Progenitor cell of endocrine pancreas (in vitro differentiated cells): Measurements from ENCODE around the gene THBS1. TPM values are rescaled to one million over a fixed set of nuclear protein-coding genes. Genes with fewer than 3 reads are reported as not detected.

Source experiments
- DNase-seq: peaks from one replicate; pipeline ENCODE4 v3.0.0; 2021; ENCODE audit warnings: low spot score; ENCODE audit not compliant: unreplicated experiment
- H3K27ac Mint-ChIP-seq: 2 replicates; pipeline ENCODE4 v1.8.0; 2021; ENCODE audit warnings: mild to moderate bottlenecking, moderate library complexity, mixed read lengths
- H3K27me3 Mint-ChIP-seq: 2 replicates; pipeline ENCODE4 v1.8.0; 2021; ENCODE audit warnings: mixed read lengths
- H3K36me3 Mint-ChIP-seq: 2 replicates; pipeline ENCODE4 v1.8.0; 2022; ENCODE audit warnings: mixed read lengths; ENCODE audit not compliant: insufficient read depth
- H3K4me1 Mint-ChIP-seq: 2 replicates; pipeline ENCODE4 v1.8.0; 2021; ENCODE audit warnings: low read depth, mixed read lengths
- H3K4me3 Mint-ChIP-seq: 2 replicates; pipeline ENCODE4 v1.8.0; 2021; ENCODE audit warnings: low read depth, mild to moderate bottlenecking, moderate library complexity, mixed read lengths
- H3K9me3 Mint-ChIP-seq: 2 replicates; pipeline ENCODE4 v1.8.0; 2021; ENCODE audit warnings: low read depth, mixed read lengths
- CTCF ChIP-seq: fragments of 200-600 bp; sonication (generic); IDR thresholded peaks from one replicate; pipeline ENCODE4 v1.5.0; 2021; ENCODE audit warnings: antibody characterized with exemption, mild to moderate bottlenecking; ENCODE audit not compliant: unreplicated experiment
- total RNA-seq: library from RNA; stranded (reverse); gene quantifications from 2 replicates; pipeline ENCODE4 v1.2.1, GENCODE V29; 2021

THBS1 gene
- total RNA-seq, 1 donor from 2014 or later, result 22.9 TPM

- no peaks in the 10 kb centered on the region for H3K27me3 Mint-ChIP-seq
- peaks cover 1% of the 10 kb centered on the region for H3K4me1 Mint-ChIP-seq
- DNase-seq, result no peak
- TF ChIP-seq CTCF, result no peak
- H3K4me3 Mint-ChIP-seq, result no peak overlapping the region
- H3K36me3 Mint-ChIP-seq, result no peaks in the 10 kb centered on the region
- H3K9me3 Mint-ChIP-seq, result no peaks in the 10 kb centered on the region
- peak overlapping the region; percentile 4 for H3K27ac Mint-ChIP-seq
Observed at GRCh38 chr15:39598958-39599845, 18.3 kb downstream of the THBS1 start.

GRCh38 chr15:39599871-39600270 is 19.0 kb downstream of the THBS1 start:
- H3K9me3 Mint-ChIP-seq, result no peaks in the 10 kb centered on the region
- no peak for TF ChIP-seq CTCF
- no peaks in the 10 kb centered on the region for H3K27me3 Mint-ChIP-seq
- H3K4me3 Mint-ChIP-seq, result no peak overlapping the region
- H3K4me1 Mint-ChIP-seq, result peaks cover 1% of the 10 kb centered on the region
- no peaks in the 10 kb centered on the region for H3K36me3 Mint-ChIP-seq
- peak overlapping the region; percentile 4 for H3K27ac Mint-ChIP-seq
- DNase-seq, result no peak

- Mint-ChIP-seq H3K4me1 (no peaks in the 10 kb centered on the region), H3K36me3 (no peaks in the 10 kb centered on the region), H3K4me3 (no peak overlapping the region), H3K27ac (no peak overlapping the region), H3K27me3 (no peaks in the 10 kb centered on the region), H3K9me3 (no peaks in the 10 kb centered on the region)
- peak; percentile 35 for TF ChIP-seq CTCF
- no peak for DNase-seq
Observed at GRCh38 chr15:39602143-39602542, 21.3 kb downstream of the THBS1 start.

GRCh38 chr15:39605146-39605545 is 24.3 kb downstream of the THBS1 start:
- no peaks in the 10 kb centered on the region for H3K36me3 Mint-ChIP-seq
- no peak for TF ChIP-seq CTCF
- no peaks in the 10 kb centered on the region for H3K27me3 Mint-ChIP-seq
- H3K4me1 Mint-ChIP-seq, result no peaks in the 10 kb centered on the region
- no peak for DNase-seq
- H3K27ac Mint-ChIP-seq, result no peak overlapping the region
- H3K4me3 Mint-ChIP-seq, result no peak overlapping the region
- no peaks in the 10 kb centered on the region for H3K9me3 Mint-ChIP-seq

GRCh38 chr15:39608185-39609139 is 27.6 kb downstream of the THBS1 start:
- no peak for TF ChIP-seq CTCF
- peaks cover 18% of the 10 kb centered on the region for H3K9me3 Mint-ChIP-seq
- no peaks in the 10 kb centered on the region for H3K36me3 Mint-ChIP-seq
- no peak for DNase-seq
- no peaks in the 10 kb centered on the region for H3K4me1 Mint-ChIP-seq
- H3K27ac Mint-ChIP-seq, result no peak overlapping the region
- no peaks in the 10 kb centered on the region for H3K27me3 Mint-ChIP-seq
- H3K4me3 Mint-ChIP-seq, result no peak overlapping the region
